Neural progenitor cell (in vitro differentiated cells): ENCODE measurements around the gene PXDN. TPM values are rescaled to one million over a fixed set of nuclear protein-coding genes. Genes with fewer than 3 reads are reported as not detected.

Experiments used
- DNase-seq: peaks from one replicate; pipeline ENCODE4 v3.0.0-alpha.2; 2016; ENCODE audit warnings: low spot score
- H2AFZ ChIP-seq: fragments of 200-600 bp; sonication (generic); replicated peaks from 2 replicates; pipeline ENCODE4 v1.6.1; 2016; ENCODE audit warnings: antibody characterized with exemption
- H3F3A ChIP-seq: fragments of 200-600 bp; sonication (generic); 2 replicates; pipeline ENCODE4 v1.6.1; 2016; ENCODE audit warnings: antibody characterized with exemption, low read depth
- H3K27ac ChIP-seq: fragments of 200-600 bp; sonication (generic); 2 replicates; pipeline ENCODE4 v1.5.1; 2016; ENCODE audit warnings: mild to moderate bottlenecking
- H3K27me3 ChIP-seq: fragments of 200-600 bp; sonication (generic); 2 replicates; pipeline ENCODE4 v1.6.1; 2016; ENCODE audit warnings: mild to moderate bottlenecking, moderate library complexity
- H3K36me3 ChIP-seq: fragments of 200-600 bp; sonication (generic); 2 replicates; pipeline ENCODE4 v1.5.1; 2016
- H3K4me1 ChIP-seq: fragments of 200-600 bp; sonication (generic); 2 replicates; pipeline ENCODE4 v1.6.1; 2016; ENCODE audit warnings: mixed run types
- H3K4me2 ChIP-seq: fragments of 200-600 bp; sonication (generic); 2 replicates; pipeline ENCODE4 v1.6.1; 2016
- H3K4me3 ChIP-seq: fragments of 200-600 bp; sonication (generic); 2 replicates; pipeline ENCODE4 v1.5.1; 2016
- H3K79me2 ChIP-seq: fragments of 200-600 bp; sonication (generic); 2 replicates; pipeline ENCODE4 v1.6.1; 2016; ENCODE audit warnings: low read depth
- H3K9ac ChIP-seq: fragments of 200-600 bp; sonication (generic); 2 replicates; pipeline ENCODE4 v1.6.1; 2016
- H3K9me3 ChIP-seq: fragments of 200-600 bp; sonication (generic); 2 replicates; pipeline ENCODE4 v1.5.1; 2016; ENCODE audit warnings: low read depth
- H4K20me1 ChIP-seq: fragments of 200-600 bp; sonication (generic); 2 replicates; pipeline ENCODE4 v1.6.1; 2016; ENCODE audit warnings: low read depth
- H3K27ac Mint-ChIP-seq: 3 replicates; pipeline ENCODE4 v1.8.0; 2021; ENCODE audit warnings: mixed read lengths
- H3K27me3 Mint-ChIP-seq: 2 replicates; pipeline ENCODE4 v1.8.0; 2022; ENCODE audit warnings: low read depth, mild to moderate bottlenecking, inconsistent platforms, moderate library complexity, mixed read lengths; ENCODE audit not compliant: insufficient read depth
- H3K36me3 Mint-ChIP-seq: 3 replicates; pipeline ENCODE4 v1.8.0; 2021; ENCODE audit warnings: mixed read lengths
- H3K4me1 Mint-ChIP-seq: 3 replicates; pipeline ENCODE4 v1.8.0; 2021; ENCODE audit warnings: mixed read lengths
- H3K4me3 Mint-ChIP-seq: 3 replicates; pipeline ENCODE4 v1.8.0; 2021; ENCODE audit warnings: mild to moderate bottlenecking, moderate library complexity, mixed read lengths
- H3K9me3 Mint-ChIP-seq: 3 replicates; pipeline ENCODE4 v1.8.0; 2020; ENCODE audit warnings: mixed read lengths
- CTCF ChIP-seq: fragments of 200-600 bp; sonication (generic); IDR thresholded peaks from 2 replicates; pipeline ENCODE4 v1.5.1; 2017; ENCODE audit warnings: antibody characterized with exemption, mild to moderate bottlenecking
- EZH2 ChIP-seq: fragments of 200-600 bp; sonication (generic); IDR thresholded peaks from 2 replicates; pipeline ENCODE4 v1.6.1; 2017; ENCODE audit warnings: antibody characterized with exemption, mild to moderate bottlenecking, moderate library complexity
- EZH2phosphoT487 ChIP-seq: fragments of 200-600 bp; sonication (generic); IDR thresholded peaks from 2 replicates; pipeline ENCODE4 v1.6.1; 2017; ENCODE audit warnings: antibody characterized with exemption
- total RNA-seq: library from RNA; depleted of rRNA; stranded (reverse); fragments of >200 nt; gene quantifications from 2 replicates; pipeline ENCODE4 v1.2.3, GENCODE V29; 2015; ENCODE audit warnings: low replicate concordance

Gene PXDN
- total RNA-seq, 1 donor from 2014 or later = 118 TPM

DNA sequence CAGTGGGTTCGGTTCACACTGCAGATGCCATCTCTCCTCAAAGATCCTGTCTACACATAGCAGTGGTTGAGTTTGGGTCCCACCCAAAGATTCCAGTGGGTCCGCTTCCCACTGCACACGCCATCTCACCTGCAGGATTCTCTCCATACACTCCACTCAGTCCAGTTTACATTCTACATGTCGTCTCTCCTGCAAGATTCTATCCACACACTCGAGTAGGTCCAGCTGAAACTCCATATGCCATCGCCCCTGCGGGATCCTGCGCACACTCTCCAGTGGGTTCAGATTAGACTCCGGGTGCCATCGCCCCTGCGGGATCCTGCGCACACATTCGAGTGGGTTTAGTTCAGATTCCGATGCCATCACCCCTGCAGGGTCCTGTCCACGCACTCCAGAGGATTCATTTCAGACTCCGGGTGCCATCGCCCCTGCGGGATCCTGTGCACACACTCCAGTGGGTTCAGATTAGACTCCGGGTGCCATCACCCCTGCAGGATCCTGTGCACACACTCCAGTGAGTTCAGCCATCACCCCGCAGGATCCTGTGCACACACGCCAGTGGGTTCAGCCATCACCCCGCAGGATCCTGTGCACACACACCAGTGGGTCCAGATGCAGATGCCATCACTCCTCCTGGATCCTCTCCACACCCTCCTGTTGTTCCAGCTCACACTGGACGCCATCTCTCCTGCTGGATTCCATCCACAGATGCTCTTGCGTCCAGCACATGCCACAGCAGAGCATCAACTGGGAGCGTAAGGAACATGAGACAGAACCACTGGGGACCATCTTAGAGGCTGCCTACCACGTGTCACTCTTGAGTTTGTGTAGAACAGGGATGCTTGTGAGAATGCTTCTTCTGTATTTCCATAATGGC, 3.0 kb upstream of the PXDN start:
- H3K4me2 ChIP-seq = no peak overlapping the region
- H3K4me3 ChIP-seq = no peak overlapping the region
- Mint-ChIP-seq H3K27me3 (peaks cover 19% of the 10 kb centered on the region), H3K9me3 (peaks cover 22% of the 10 kb centered on the region), H3K27ac (peak overlapping the region; percentile 82), H3K4me1 (peaks cover 9% of the 10 kb centered on the region), H3K36me3 (peaks cover 14% of the 10 kb centered on the region), H3K4me3 (peak overlapping the region; percentile 6)
- H3K36me3 ChIP-seq = no peaks in the 10 kb centered on the region
- H3K27me3 ChIP-seq = peaks cover 49% of the 10 kb centered on the region
- no peaks in the 10 kb centered on the region for H3K9me3 ChIP-seq
- H3K9ac ChIP-seq = no peak overlapping the region
- no peak overlapping the region for H3K27ac ChIP-seq
- no peak for DNase-seq
- no peak overlapping the region for H2AFZ ChIP-seq
- H3K4me1 ChIP-seq = peaks cover 1% of the 10 kb centered on the region
- no peak for TF ChIP-seq EZH2
- no peak for TF ChIP-seq EZH2phosphoT487
- no peak for TF ChIP-seq CTCF
- peaks cover 22% of the 10 kb centered on the region for H3F3A ChIP-seq
- H4K20me1 ChIP-seq = peaks cover 10% of the 10 kb centered on the region
- H3K79me2 ChIP-seq = peaks cover 8% of the 10 kb centered on the region

GRCh38 chr2:1746174-1747064, 2.1 kb upstream of the PXDN start:
- H3K27ac ChIP-seq = no peak overlapping the region
- Mint-ChIP-seq H3K4me3 (peak overlapping the region; percentile 69), H3K36me3 (peaks cover 15% of the 10 kb centered on the region), H3K27ac (no peak overlapping the region), H3K4me1 (peaks cover 18% of the 10 kb centered on the region), H3K9me3 (peaks cover 22% of the 10 kb centered on the region), H3K27me3 (peaks cover 22% of the 10 kb centered on the region)
- no peak for TF ChIP-seq EZH2
- TF ChIP-seq EZH2phosphoT487 = no peak
- no peak overlapping the region for H2AFZ ChIP-seq
- H3K79me2 ChIP-seq = peaks cover 17% of the 10 kb centered on the region
- H3K4me1 ChIP-seq = peaks cover 8% of the 10 kb centered on the region
- H3F3A ChIP-seq = peaks cover 22% of the 10 kb centered on the region
- no peak overlapping the region for H3K4me2 ChIP-seq
- peaks cover 19% of the 10 kb centered on the region for H4K20me1 ChIP-seq
- no peak for DNase-seq
- H3K36me3 ChIP-seq = no peaks in the 10 kb centered on the region
- peaks cover 58% of the 10 kb centered on the region for H3K27me3 ChIP-seq
- no peaks in the 10 kb centered on the region for H3K9me3 ChIP-seq
- no peak overlapping the region for H3K4me3 ChIP-seq
- H3K9ac ChIP-seq = no peak overlapping the region

DNA sequence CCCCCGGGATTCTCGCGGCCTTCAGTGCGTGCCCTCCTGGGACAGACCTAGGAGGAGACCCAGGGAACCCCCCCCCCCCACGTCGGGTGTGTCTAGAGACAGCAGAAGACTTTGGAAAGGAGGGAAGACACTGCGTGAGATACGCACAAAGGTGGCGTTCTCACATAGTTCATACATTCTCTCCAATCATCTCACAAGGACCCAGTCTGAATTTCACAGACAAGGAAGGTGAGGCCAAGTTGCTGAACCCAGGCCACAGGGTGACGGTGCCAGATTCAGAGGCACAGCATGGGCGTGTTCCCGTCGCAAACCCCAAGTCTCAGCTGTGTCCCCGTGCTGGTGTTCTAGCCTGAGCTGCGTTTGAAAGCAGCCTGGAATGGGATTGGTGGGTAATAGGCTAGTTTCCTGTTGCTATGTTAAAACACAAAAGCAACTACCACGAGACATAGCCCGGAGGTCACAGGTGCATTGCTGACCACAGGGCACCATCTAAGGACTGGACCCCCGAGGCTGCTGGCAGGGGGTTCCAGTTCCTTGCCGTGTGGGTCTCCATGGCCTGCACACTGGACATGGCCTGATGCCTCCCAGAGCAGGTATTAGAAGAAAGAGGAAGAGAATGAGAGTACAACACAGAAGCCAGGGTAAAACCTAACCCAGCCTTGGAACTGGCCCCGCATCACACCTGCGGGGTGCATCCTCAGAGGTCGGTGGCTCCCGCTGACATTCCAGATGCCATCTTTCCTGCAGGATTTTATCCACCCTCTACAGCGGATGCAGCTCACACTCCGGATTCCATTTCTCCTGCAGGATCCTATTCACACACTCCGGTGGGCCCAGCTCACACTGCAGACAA, 1.1 kb upstream of the PXDN start:
- no peak for DNase-seq

More for the DNA sequence above, 1.1 kb upstream of the PXDN start:
- TF ChIP-seq EZH2phosphoT487 (no peak), CTCF (no peak), EZH2 (no peak)
- peaks cover 59% of the 10 kb centered on the region for H3K27me3 ChIP-seq
- no peak overlapping the region for H2AFZ ChIP-seq
- peak overlapping the region; percentile 83 for H3K4me2 ChIP-seq
- no peak overlapping the region for H3K27ac Mint-ChIP-seq
- H3K36me3 ChIP-seq = no peaks in the 10 kb centered on the region
- no peak overlapping the region for H3K9ac ChIP-seq
- peaks cover 21% of the 10 kb centered on the region for H3K4me1 Mint-ChIP-seq
- H3K4me1 ChIP-seq = peaks cover 12% of the 10 kb centered on the region
- peaks cover 21% of the 10 kb centered on the region for H3K36me3 Mint-ChIP-seq
- H3F3A ChIP-seq = peaks cover 22% of the 10 kb centered on the region
- H3K9me3 ChIP-seq = no peaks in the 10 kb centered on the region
- H3K4me3 Mint-ChIP-seq = peak overlapping the region; percentile 84
- H3K27ac ChIP-seq = no peak overlapping the region
- H3K27me3 Mint-ChIP-seq = peaks cover 23% of the 10 kb centered on the region
- H4K20me1 ChIP-seq = peaks cover 29% of the 10 kb centered on the region
- peaks cover 27% of the 10 kb centered on the region for H3K79me2 ChIP-seq
- H3K9me3 Mint-ChIP-seq = peaks cover 21% of the 10 kb centered on the region
- H3K4me3 ChIP-seq = peak overlapping the region; percentile 93
